ENCODE data around the gene DIAPH3.

Gene DIAPH3

GRCh38 chr13:59691501-59692066 lies 472.1 kb downstream of the DIAPH3 start:
- Histone ChIP-seq H3K9me3 (no peaks in the 10 kb centered on the region), H3K27me3 (no peaks in the 10 kb centered on the region), H3K4me1 (ENCODE audit: control insufficient read depth in 1 of 2, insufficient read depth in 1 of 2, low read depth in 1 of 2, low read length in 1 of 2) (no peaks in the 10 kb centered on the region), H3K36me3 (no peaks in the 10 kb centered on the region), H3K27ac (no peak overlapping the region), H3K4me3 (ENCODE audit: low read depth in 1 of 2, low read length in 1 of 2) (no peak overlapping the region)
- TF ChIP-seq CTCF (IDR thresholded peaks at IDR 0.05), result no peak

GRCh38 chr13:59690857-59691500 lies 472.7 kb downstream of the DIAPH3 start:
- Histone ChIP-seq H3K9me3 (no peaks in the 10 kb centered on the region), H3K4me3 (ENCODE audit: low read depth in 1 of 2, low read length in 1 of 2) (no peak overlapping the region), H3K27ac (no peak overlapping the region), H3K4me1 (ENCODE audit: control insufficient read depth in 1 of 2, insufficient read depth in 1 of 2, low read depth in 1 of 2, low read length in 1 of 2) (no peaks in the 10 kb centered on the region), H3K27me3 (no peaks in the 10 kb centered on the region), H3K36me3 (no peaks in the 10 kb centered on the region)
- no peak for TF ChIP-seq CTCF (IDR thresholded peaks at IDR 0.05)

GRCh38 chr13:59689057-59689456 lies 474.7 kb downstream of the DIAPH3 start:
- H3K4me3 ChIP-seq (ENCODE audit: low read depth in 1 of 2, low read length in 1 of 2), result no peak overlapping the region
- no peaks in the 10 kb centered on the region for H3K9me3 ChIP-seq
- H3K4me1 ChIP-seq (ENCODE audit: control insufficient read depth in 1 of 2, insufficient read depth in 1 of 2, low read depth in 1 of 2, low read length in 1 of 2), result peaks cover 0 to 4% of the 10 kb centered on the region in 2 experiments
- no peaks in the 10 kb centered on the region for H3K27me3 ChIP-seq
- H3K27ac ChIP-seq, result no peak overlapping the region
- no peak for TF ChIP-seq CTCF (IDR thresholded peaks at IDR 0.05)
- H3K36me3 ChIP-seq, result no peaks in the 10 kb centered on the region

GRCh38 chr13:59686798-59687394 lies 476.8 kb downstream of the DIAPH3 start:
- TF ChIP-seq CTCF (IDR thresholded peaks at IDR 0.05), result no peak
- H3K4me1 ChIP-seq (ENCODE audit: control insufficient read depth in 1 of 2, insufficient read depth in 1 of 2, low read depth in 1 of 2, low read length in 1 of 2), result peaks cover under 1 to 25% of the 10 kb centered on the region in 2 experiments
- H3K4me3 ChIP-seq (ENCODE audit: low read depth in 1 of 2, low read length in 1 of 2), result no peak overlapping the region
- H3K36me3 ChIP-seq, result no peaks in the 10 kb centered on the region
- no peak overlapping the region for H3K27ac ChIP-seq
- no peaks in the 10 kb centered on the region for H3K9me3 ChIP-seq
- H3K27me3 ChIP-seq, result no peaks in the 10 kb centered on the region

GRCh38 chr13:59684105-59684504 lies 479.6 kb downstream of the DIAPH3 start:
- H3K9me3 ChIP-seq, result no peaks in the 10 kb centered on the region
- H3K27me3 ChIP-seq, result no peaks in the 10 kb centered on the region
- H3K36me3 ChIP-seq, result no peaks in the 10 kb centered on the region
- H3K4me1 ChIP-seq (ENCODE audit: control insufficient read depth in 1 of 2, insufficient read depth in 1 of 2, low read depth in 1 of 2, low read length in 1 of 2), result peaks cover 5 to 39% of the 10 kb centered on the region in 2 experiments
- no peak overlapping the region for H3K4me3 ChIP-seq (ENCODE audit: low read depth in 1 of 2, low read length in 1 of 2)
- no peak for TF ChIP-seq CTCF (IDR thresholded peaks at IDR 0.05)
- H3K27ac ChIP-seq, result no peak overlapping the region
